Glutamatergic neuron (in vitro differentiated cells): ENCODE data around the gene MED9. TPM values are rescaled to one million over a fixed set of nuclear protein-coding genes. Genes with fewer than 3 reads are reported as not detected.
"Not testable (repeated sequence)": the region's sequence is repeated elsewhere in the genome, so short reads cannot be mapped to it uniquely, and the experiment has no call there.

Source experiments
- DNase-seq: peaks from one replicate; pipeline ENCODE4 v3.0.0; 2022
- H3K27ac Mint-ChIP-seq: one replicate; pipeline ENCODE4 v1.8.0; 2020; ENCODE audit warnings: mild to moderate bottlenecking, mixed read lengths, inconsistent platforms; ENCODE audit not compliant: unreplicated experiment
- H3K27me3 Mint-ChIP-seq: one replicate; pipeline ENCODE4 v1.8.0; 2020; ENCODE audit warnings: mild to moderate bottlenecking, moderate library complexity, mixed read lengths, inconsistent platforms; ENCODE audit not compliant: unreplicated experiment
- H3K36me3 Mint-ChIP-seq: one replicate; pipeline ENCODE4 v1.8.0; 2020; ENCODE audit warnings: mild to moderate bottlenecking, mixed read lengths, inconsistent platforms; ENCODE audit not compliant: unreplicated experiment
- H3K4me1 Mint-ChIP-seq: one replicate; pipeline ENCODE4 v1.8.0; 2020; ENCODE audit warnings: mild to moderate bottlenecking, low read depth, mixed read lengths, inconsistent platforms; ENCODE audit not compliant: unreplicated experiment
- H3K4me3 Mint-ChIP-seq: one replicate; pipeline ENCODE4 v1.8.0; 2020; ENCODE audit warnings: mild to moderate bottlenecking, mixed read lengths, inconsistent platforms; ENCODE audit not compliant: unreplicated experiment
- H3K9me3 Mint-ChIP-seq: one replicate; pipeline ENCODE4 v1.8.0; 2020; ENCODE audit warnings: mild to moderate bottlenecking, moderate library complexity, mixed read lengths, inconsistent platforms; ENCODE audit not compliant: unreplicated experiment
- CTCF ChIP-seq: fragments of 200-600 bp; sonication (generic); IDR thresholded peaks from one replicate; pipeline ENCODE4 v1.5.0; 2021; ENCODE audit not compliant: partially characterized antibody, unreplicated experiment
- total RNA-seq: library from RNA; stranded (reverse); fragmentation: NEBNext Ultra II Directional; extraction: Animal tissue kit (Norgen Biotek cat#: 25700); gene quantifications from one replicate; pipeline ENCODE4 v1.2.1, GENCODE V29; 2021; ENCODE audit not compliant: unreplicated experiment

The MED9 gene
- total RNA-seq, 1 donor from 2014 or later = 23.2 TPM

- H3K27ac Mint-ChIP-seq = peak overlapping the region; percentile 67
- H3K36me3 Mint-ChIP-seq = peaks cover 8% of the 10 kb centered on the region
- peak overlapping the region; percentile 12 for H3K4me3 Mint-ChIP-seq
Measured at GRCh38 chr17:17485420-17485819, 8.6 kb downstream of the MED9 start.

GRCh38 chr17:17486416-17486815, 9.6 kb downstream of the MED9 start:
- H3K27ac Mint-ChIP-seq, H3K4me3 Mint-ChIP-seq, H3K36me3 Mint-ChIP-seq, H3K9me3 Mint-ChIP-seq, H3K27me3 Mint-ChIP-seq, DNase-seq: not testable (repeated sequence)
- H3K4me1 Mint-ChIP-seq = peaks cover 47% of the 10 kb centered on the region

More at GRCh38 chr17:17485420-17485819, 8.6 kb downstream of the MED9 start:
- no peak for DNase-seq
- H3K9me3 Mint-ChIP-seq = no peaks in the 10 kb centered on the region
- no peak for TF ChIP-seq CTCF
- H3K27me3 Mint-ChIP-seq = no peaks in the 10 kb centered on the region
- peaks cover 44% of the 10 kb centered on the region for H3K4me1 Mint-ChIP-seq

- no peak for DNase-seq
- Mint-ChIP-seq H3K36me3 (peaks cover 8% of the 10 kb centered on the region), H3K27ac (peak overlapping the region; percentile 53), H3K4me3 (no peak overlapping the region), H3K27me3 (peaks cover 18% of the 10 kb centered on the region), H3K9me3 (peaks cover 20% of the 10 kb centered on the region), H3K4me1 (peaks cover 55% of the 10 kb centered on the region)
- no peak for TF ChIP-seq CTCF
Measured at GRCh38 chr17:17487998-17488397, 11.2 kb downstream of the MED9 start.

- Mint-ChIP-seq H3K27ac (peak overlapping the region; percentile 99), H3K27me3 (peaks cover 38% of the 10 kb centered on the region), H3K36me3 (peaks cover 9% of the 10 kb centered on the region), H3K9me3 (peaks cover 33% of the 10 kb centered on the region), H3K4me3 (peak overlapping the region; percentile 80), H3K4me1 (peaks cover 51% of the 10 kb centered on the region)
- peak; percentile 54 for DNase-seq
- TF ChIP-seq CTCF = no peak
Measured at GRCh38 chr17:17491031-17491471, 14.3 kb downstream of the MED9 start.

GRCh38 chr17:17491546-17491988, 14.8 kb downstream of the MED9 start:
- Mint-ChIP-seq H3K9me3 (peaks cover 33% of the 10 kb centered on the region), H3K27me3 (peaks cover 38% of the 10 kb centered on the region), H3K27ac (peak overlapping the region; percentile 99), H3K4me3 (peak overlapping the region; percentile 100), H3K36me3 (peaks cover 9% of the 10 kb centered on the region), H3K4me1 (peaks cover 51% of the 10 kb centered on the region)
- no peak for TF ChIP-seq CTCF
- peak; percentile 85 for DNase-seq
